HepG2 (cell line): Measurements from ENCODE around the gene FAM76A.

Experiments
- CTCF ChIP-seq: sonication (generic); formaldehyde crosslinking; IDR thresholded peaks from 2 replicates; pipeline ENCODE4 v1.5.0; 2020; ENCODE audit warnings: mild to moderate bottlenecking, missing genetic modification reagents, moderate library complexity
- ETV6 ChIP-seq: sonication (generic); formaldehyde crosslinking; conservative IDR thresholded peaks from 2 replicates; pipeline ENCODE4 v1.4.0; 2020; ENCODE audit warnings: missing genetic modification reagents
- MAFK ChIP-seq, 2 experiments: IDR thresholded peaks in 1 of 2; conservative IDR thresholded peaks in 1 of 2; 2 replicates each; pipeline ENCODE4 v1.6.1; 2011; ENCODE audit warnings: improper control_type of control experiment in 2 of 2, low read length in 2 of 2
- MBD4 ChIP-seq: IDR thresholded peaks from 2 replicates; pipeline ENCODE4 v1.6.1; 2012; ENCODE audit warnings: low read length, inconsistent platforms, borderline replicate concordance
- NFRKB ChIP-seq: fragments of 450-650 bp; IDR thresholded peaks from 2 replicates; pipeline ENCODE4 v1.6.1; 2017
- TRIM24 ChIP-seq: sonication (generic); formaldehyde crosslinking; IDR thresholded peaks from 2 replicates; pipeline ENCODE4 v1.8.0; 2022; ENCODE audit warnings: mild to moderate bottlenecking, missing genetic modification reagents
- ZNF24 ChIP-seq: fragments of 450-650 bp; IDR thresholded peaks from 2 replicates; pipeline ENCODE4 v1.6.1; 2017; ENCODE audit warnings: antibody characterized with exemption, mild to moderate bottlenecking
- TF ChIP-seq, protein P1 (sequence below): sonication (generic); formaldehyde crosslinking; IDR thresholded peaks from 2 replicates; pipeline ENCODE4 v1.4.0; 2020; ENCODE audit warnings: mild to moderate bottlenecking, missing genetic modification reagents

DNA sequence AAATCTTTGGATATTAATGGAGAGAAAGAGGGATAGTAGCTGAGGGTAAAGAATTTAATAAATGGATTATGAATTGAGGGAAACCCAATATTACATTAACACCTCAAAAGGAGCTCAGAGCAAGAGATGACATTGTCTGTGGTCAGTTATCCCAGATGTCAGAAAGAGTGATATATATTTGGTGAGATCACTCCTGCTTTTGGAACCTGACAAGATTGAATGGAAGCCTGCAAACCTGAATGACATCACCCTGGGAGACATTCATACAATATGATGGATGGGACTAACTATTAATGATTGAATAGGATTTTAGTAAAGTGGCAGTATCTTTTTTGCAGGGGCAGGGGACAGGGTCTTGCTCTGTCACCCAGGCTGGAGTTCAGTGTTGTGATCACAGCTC, 47.0 kb upstream of the FAM76A start:
- TF ChIP-seq CTCF (no peak), NFRKB (no peak), TRIM24 (CRISPR knock-in tag) (no peak), MAFK (conservative IDR thresholded peaks at IDR 0.05 in 1 of 2, IDR thresholded peaks at IDR 0.05 in 1 of 2; ENCODE audit: low read length in 2 of 2) (no peak), ZNF24 (no peak), ETV6 (CRISPR knock-in tag) (no peak), MBD4 (no peak)
- TF ChIP-seq, protein P1, sequence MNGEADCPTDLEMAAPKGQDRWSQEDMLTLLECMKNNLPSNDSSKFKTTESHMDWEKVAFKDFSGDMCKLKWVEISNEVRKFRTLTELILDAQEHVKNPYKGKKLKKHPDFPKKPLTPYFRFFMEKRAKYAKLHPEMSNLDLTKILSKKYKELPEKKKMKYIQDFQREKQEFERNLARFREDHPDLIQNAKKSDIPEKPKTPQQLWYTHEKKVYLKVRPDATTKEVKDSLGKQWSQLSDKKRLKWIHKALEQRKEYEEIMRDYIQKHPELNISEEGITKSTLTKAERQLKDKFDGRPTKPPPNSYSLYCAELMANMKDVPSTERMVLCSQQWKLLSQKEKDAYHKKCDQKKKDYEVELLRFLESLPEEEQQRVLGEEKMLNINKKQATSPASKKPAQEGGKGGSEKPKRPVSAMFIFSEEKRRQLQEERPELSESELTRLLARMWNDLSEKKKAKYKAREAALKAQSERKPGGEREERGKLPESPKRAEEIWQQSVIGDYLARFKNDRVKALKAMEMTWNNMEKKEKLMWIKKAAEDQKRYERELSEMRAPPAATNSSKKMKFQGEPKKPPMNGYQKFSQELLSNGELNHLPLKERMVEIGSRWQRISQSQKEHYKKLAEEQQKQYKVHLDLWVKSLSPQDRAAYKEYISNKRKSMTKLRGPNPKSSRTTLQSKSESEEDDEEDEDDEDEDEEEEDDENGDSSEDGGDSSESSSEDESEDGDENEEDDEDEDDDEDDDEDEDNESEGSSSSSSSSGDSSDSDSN (CRISPR knock-in tag): no peak
